Activated CD4-positive, alpha-beta T cell treated with anti-CD3 and anti-CD28 coated beads, Interleukin-2, amount 10 ng/mL, durations not matched to agents 24 days and 14 days (primary cell): ENCODE data around the gene LSM3. TPM values are rescaled to one million over a fixed set of nuclear protein-coding genes. Genes with fewer than 3 reads are reported as not detected.

Experiments used
- DNase-seq: peaks from one replicate; pipeline ENCODE4 v3.0.0; 2022
- H3K27ac Mint-ChIP-seq: one replicate; pipeline ENCODE4 v1.8.0; 2022; ENCODE audit warnings: mild to moderate bottlenecking, mixed read lengths
- H3K27me3 Mint-ChIP-seq: one replicate; pipeline ENCODE4 v1.8.0; 2022; ENCODE audit warnings: mixed read lengths
- H3K36me3 Mint-ChIP-seq: one replicate; pipeline ENCODE4 v1.8.0; 2022; ENCODE audit warnings: low read depth, mild to moderate bottlenecking, mixed read lengths
- H3K4me1 Mint-ChIP-seq: one replicate; pipeline ENCODE4 v1.8.0; 2021; ENCODE audit warnings: mixed read lengths
- H3K4me3 Mint-ChIP-seq: one replicate; pipeline ENCODE4 v1.8.0; 2022; ENCODE audit warnings: mild to moderate bottlenecking, moderate library complexity, mixed read lengths
- H3K9me3 Mint-ChIP-seq: one replicate; pipeline ENCODE4 v1.8.0; 2021; ENCODE audit warnings: mixed read lengths
- intact Hi-C: fragments of 100-400 bp; cut with micrococcal nuclease; formaldehyde crosslinking; loops from one replicate; pipeline ENCODE4 v1.15.1; 2023
- total RNA-seq: library from RNA; stranded (reverse); gene quantifications from 2 replicates; pipeline ENCODE4 v1.2.3, GENCODE V29; 2022

Gene LSM3
- total RNA-seq, 1 donor from 2014 or later, result 17.4 TPM

DNA sequence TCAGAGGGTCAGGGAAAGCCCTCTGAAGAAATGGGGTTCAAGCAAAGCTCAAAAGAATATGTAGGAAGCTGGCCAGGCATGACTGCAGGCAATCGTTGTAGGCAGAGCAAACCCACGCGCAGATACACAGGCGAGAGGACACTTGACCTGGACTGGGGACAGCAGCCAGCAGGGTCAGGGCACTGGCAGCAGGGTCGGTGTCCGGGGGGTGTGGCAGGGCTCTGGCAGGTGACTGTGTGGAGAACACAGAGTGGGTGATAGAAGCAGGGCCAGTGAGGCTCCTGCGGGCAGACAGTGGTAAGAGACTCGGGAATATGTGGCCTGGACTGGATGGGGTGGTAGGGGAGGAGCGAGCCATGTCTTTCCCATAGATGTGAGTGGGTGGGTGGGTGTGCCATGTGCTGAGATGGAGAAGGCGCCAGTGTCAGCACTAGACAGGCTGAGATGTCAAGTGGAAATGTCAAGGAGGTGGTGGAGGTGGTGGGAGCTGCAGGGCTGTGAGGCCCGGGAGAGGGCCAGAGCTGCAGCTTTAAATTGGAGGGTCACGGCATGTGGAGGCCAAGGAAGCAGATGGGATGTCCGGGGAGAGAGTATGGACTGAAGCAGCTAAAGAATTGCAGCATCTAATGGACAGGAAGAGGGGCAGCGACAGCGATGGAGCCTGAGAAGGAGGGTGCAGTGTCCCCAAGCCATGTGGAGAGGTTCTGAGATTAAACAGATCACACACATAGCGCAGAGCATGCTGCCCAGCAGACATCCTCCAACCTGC, 40.3 kb upstream of the LSM3 start:
- intact Hi-C loops, result no loop called here
- Mint-ChIP-seq H3K36me3 (peaks cover 57% of the 10 kb centered on the region), H3K27ac (no peak overlapping the region)

DNA sequence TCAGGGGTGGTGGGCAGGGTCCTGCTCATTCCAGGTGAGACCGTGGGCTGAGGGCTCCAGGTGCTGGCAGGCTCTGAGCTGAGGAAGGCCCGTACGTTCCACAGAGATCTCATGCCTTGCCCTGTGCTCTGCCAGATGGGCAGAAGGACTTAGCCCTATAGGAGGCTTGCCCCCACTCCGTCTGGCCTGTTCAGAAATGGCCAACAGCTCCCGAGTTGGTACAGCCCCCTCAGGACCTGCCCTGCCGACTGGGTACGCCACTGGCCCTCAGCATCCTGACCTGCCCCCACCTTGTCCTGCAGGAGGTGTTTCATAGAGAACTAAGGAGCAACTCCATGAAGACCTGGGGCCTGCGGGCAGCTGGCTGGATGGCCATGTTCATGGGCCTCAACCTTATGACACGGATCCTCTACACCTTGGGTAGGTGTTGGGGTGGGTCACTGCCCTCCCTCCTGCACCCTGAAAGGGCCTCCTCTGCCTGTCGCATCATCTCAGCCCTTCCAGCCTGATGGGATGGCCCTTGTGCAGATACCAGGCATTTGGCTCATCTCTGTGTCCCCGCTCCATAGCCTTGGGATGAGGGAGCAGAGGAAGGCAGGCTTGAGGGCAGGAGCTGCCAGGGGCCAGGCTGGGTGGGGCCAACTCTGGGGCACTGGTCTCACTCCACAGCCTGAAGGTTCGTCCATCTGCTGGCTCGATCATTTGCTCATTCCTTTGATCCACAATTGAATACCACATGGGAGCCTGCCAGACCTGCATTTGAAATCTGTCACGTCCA, 39.5 kb upstream of the LSM3 start:
- Mint-ChIP-seq H3K9me3 (no peaks in the 10 kb centered on the region), H3K36me3 (peaks cover 51% of the 10 kb centered on the region), H3K27ac (no peak overlapping the region), H3K27me3 (no peaks in the 10 kb centered on the region), H3K4me3 (no peak overlapping the region), H3K4me1 (peaks cover 19% of the 10 kb centered on the region)
- intact Hi-C loops, result no loop called here
- DNase-seq, result no peak

More for the DNA sequence above, 40.3 kb upstream of the LSM3 start:
- no peak overlapping the region for H3K4me3 Mint-ChIP-seq
- DNase-seq, result no peak
- H3K27me3 Mint-ChIP-seq, result no peaks in the 10 kb centered on the region
- peaks cover 18% of the 10 kb centered on the region for H3K4me1 Mint-ChIP-seq
- H3K9me3 Mint-ChIP-seq, result no peaks in the 10 kb centered on the region

DNA sequence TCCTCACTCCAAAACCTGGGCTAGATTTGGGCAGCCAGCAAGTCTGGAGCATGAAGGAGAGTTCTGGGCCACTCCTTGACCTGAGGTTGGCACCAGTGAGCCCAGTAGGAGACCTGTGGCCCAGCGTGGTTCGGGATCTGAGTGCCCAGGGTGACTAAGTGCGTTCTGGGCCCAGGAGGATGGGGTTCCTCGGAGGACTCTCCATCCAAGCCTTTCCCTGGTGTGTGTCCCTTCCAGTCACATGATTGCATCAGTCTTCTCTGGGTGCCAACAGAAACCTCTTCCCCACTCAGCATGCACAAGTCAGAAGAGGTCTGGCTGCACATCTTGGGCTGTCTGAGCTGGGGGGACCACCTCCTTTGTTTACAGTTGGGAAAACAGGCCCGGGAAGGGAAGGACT, 38.8 kb upstream of the LSM3 start:
- intact Hi-C loops, result loop anchor here (5.0 kb wide), 1 partner anchor 293 kb away; no protein-coding TSS in a partner anchor
- Mint-ChIP-seq H3K4me3 (no peak overlapping the region), H3K27me3 (no peaks in the 10 kb centered on the region), H3K27ac (no peak overlapping the region), H3K9me3 (no peaks in the 10 kb centered on the region), H3K4me1 (peaks cover 25% of the 10 kb centered on the region), H3K36me3 (peaks cover 52% of the 10 kb centered on the region)
- DNase-seq, result no peak

DNA sequence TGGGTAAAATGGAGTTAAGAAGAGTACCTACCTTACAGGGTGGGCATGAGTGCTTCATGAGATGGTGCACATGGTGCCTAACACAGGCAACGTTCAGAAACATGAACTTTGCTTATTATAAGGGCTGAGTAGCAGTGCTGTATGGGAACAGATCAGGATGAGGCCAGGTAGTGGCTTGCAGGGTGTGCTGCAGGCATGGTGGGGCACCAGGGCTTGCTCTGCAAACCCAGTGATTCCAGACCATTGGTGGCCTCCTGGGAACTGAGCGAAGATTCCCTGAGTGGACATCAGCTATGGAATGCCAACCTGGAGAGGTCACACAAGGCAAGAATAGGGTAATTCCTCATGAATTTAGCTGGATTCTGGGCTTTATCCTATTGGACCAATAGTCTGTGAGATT, 37.9 kb upstream of the LSM3 start:
- peaks cover 30% of the 10 kb centered on the region for H3K4me1 Mint-ChIP-seq
- no peaks in the 10 kb centered on the region for H3K9me3 Mint-ChIP-seq
- DNase-seq, result no peak
- no peak overlapping the region for H3K4me3 Mint-ChIP-seq
- no peaks in the 10 kb centered on the region for H3K27me3 Mint-ChIP-seq
- intact Hi-C loops, result loop anchor here (5.0 kb wide), 1 partner anchor 292 kb away; no protein-coding TSS in a partner anchor
- no peak overlapping the region for H3K27ac Mint-ChIP-seq
- peaks cover 49% of the 10 kb centered on the region for H3K36me3 Mint-ChIP-seq

DNA sequence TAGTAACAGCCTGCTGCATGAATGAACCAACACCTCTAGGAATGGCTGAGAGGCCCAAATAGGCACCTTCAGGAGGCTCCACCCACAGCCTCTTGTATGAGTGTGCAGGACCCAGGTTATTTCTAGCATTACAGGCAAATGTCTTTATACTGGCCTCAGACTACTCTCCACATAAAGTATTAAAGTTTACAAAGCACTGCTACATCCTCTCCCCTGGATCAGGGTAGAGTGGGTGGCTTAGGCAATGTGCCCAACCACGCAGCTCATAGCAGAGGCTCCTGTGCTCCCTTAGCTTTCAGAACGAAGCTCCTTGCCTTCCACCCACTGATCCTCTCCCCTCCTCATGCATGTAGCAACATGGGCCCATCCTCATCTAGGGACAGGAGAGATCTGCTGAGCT, 37.5 kb upstream of the LSM3 start:
- Mint-ChIP-seq H3K36me3 (peaks cover 48% of the 10 kb centered on the region), H3K9me3 (no peaks in the 10 kb centered on the region), H3K27ac (peak overlapping the region; percentile 90), H3K4me1 (peaks cover 30% of the 10 kb centered on the region), H3K27me3 (no peaks in the 10 kb centered on the region), H3K4me3 (no peak overlapping the region)
- DNase-seq, result no peak
- intact Hi-C loops, result loop anchor here (5.0 kb wide), 1 partner anchor 291 kb away; no protein-coding TSS in a partner anchor

DNA sequence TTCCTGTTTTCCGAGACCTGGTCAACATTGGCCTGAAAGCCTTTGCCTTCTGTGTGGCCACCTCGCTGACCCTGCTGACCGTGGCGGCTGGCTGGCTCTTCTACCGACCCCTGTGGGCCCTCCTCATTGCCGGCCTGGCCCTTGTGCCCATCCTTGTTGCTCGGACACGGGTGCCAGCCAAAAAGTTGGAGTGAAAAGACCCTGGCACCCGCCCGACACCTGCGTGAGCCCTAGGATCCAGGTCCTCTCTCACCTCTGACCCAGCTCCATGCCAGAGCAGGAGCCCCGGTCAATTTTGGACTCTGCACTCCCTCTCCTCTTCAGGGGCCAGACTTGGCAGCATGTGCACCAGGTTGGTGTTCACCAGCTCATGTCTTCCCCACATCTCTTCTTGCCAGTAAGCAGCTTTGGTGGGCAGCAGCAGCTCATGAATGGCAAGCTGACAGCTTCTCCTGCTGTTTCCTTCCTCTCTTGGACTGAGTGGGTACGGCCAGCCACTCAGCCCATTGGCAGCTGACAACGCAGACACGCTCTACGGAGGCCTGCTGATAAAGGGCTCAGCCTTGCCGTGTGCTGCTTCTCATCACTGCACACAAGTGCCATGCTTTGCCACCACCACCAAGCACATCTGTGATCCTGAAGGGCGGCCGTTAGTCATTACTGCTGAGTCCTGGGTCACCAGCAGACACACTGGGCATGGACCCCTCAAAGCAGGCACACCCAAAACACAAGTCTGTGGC, 36.8 kb upstream of the LSM3 start:
- peaks cover 51% of the 10 kb centered on the region for H3K36me3 Mint-ChIP-seq
- no peak overlapping the region for H3K4me3 Mint-ChIP-seq
- H3K27ac Mint-ChIP-seq, result peak overlapping the region; percentile 90
- no peaks in the 10 kb centered on the region for H3K27me3 Mint-ChIP-seq
- no peaks in the 10 kb centered on the region for H3K9me3 Mint-ChIP-seq
- H3K4me1 Mint-ChIP-seq, result peaks cover 30% of the 10 kb centered on the region
- intact Hi-C loops, result loop anchor here (5.0 kb wide), 1 partner anchor 291 kb away; no protein-coding TSS in a partner anchor
- DNase-seq, result no peak

DNA sequence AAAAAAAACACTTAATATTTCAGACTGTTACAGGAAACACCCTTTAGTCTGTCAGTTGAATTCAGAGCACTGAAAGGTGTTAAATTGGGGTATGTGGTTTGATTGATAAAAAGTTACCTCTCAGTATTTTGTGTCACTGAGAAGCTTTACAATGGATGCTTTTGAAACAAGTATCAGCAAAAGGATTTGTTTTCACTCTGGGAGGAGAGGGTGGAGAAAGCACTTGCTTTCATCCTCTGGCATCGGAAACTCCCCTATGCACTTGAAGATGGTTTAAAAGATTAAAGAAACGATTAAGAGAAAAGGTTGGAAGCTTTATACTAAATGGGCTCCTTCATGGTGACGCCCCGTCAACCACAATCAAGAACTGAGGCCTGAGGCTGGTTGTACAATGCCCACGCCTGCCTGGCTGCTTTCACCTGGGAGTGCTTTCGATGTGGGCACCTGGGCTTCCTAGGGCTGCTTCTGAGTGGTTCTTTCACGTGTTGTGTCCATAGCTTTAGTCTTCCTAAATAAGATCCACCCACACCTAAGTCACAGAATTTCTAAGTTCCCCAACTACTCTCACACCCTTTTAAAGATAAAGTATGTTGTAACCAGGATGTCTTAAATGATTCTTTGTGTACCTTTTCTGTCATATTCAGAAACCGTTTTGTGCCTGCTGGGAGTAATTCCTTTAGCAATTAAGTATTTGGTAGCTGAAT, 35.9 kb upstream of the LSM3 start:
- intact Hi-C loops, result loop anchor here (5.0 kb wide), 1 partner anchor 290 kb away; no protein-coding TSS in a partner anchor
- Mint-ChIP-seq H3K36me3 (peaks cover 57% of the 10 kb centered on the region), H3K27me3 (no peaks in the 10 kb centered on the region), H3K4me3 (peak overlapping the region; percentile 47), H3K9me3 (no peaks in the 10 kb centered on the region), H3K27ac (peak overlapping the region; percentile 90), H3K4me1 (peaks cover 30% of the 10 kb centered on the region)
- DNase-seq, result peak; percentile 88

DNA sequence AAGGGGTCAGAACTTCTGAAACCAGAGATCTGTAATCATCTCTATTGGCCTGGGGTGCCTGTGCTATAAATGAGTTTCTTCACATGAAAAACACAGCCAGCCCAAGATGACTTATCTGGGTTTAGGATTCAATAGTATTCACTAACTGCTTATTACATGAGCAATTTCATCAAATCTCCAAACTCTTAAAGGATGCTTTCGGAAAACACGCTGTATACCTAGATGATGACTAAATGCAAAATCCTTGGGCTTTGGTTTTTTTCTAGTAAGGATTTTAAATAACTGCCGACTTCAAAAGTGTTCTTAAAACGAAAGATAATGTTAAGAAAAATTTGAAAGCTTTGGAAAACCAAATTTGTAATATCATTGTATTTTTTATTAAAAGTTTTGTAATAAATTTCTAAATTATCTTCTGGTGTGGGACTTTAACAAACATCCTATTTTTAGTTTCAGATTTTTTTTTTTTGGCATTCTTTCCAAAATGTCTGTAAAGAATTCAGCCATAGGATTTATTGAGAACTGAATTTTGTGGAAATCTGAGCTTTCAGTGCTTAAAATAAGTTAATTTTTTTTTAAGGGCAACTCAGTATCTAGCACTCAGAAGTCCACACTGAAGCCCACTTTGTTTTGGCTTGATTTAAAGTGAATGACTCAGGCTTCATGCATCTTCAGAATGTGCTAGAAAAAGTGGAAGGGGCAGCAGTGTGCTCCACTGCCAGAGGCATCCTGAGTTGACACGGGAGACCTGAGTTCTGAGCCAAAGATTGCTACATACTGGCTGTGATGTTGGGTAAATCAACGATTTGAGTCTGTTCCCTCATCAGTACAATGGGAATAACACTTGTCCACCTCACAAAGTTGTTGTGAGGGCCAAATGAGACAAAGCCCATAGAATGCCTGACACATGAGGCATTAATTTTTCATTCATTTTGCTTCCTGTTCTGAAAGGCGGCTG, 35.1 kb upstream of the LSM3 start:
- Mint-ChIP-seq H3K4me1 (peaks cover 30% of the 10 kb centered on the region), H3K36me3 (peaks cover 55% of the 10 kb centered on the region), H3K27me3 (no peaks in the 10 kb centered on the region), H3K9me3 (no peaks in the 10 kb centered on the region), H3K4me3 (peak overlapping the region; percentile 47), H3K27ac (peak overlapping the region; percentile 94)
- intact Hi-C loops, result loop anchor here (1.0 to 5.0 kb wide), 4 partner anchors 18 to 289 kb away; partner anchors contain the start of genes LSM3, TMEM43 and XPC
- no peak for DNase-seq

DNA sequence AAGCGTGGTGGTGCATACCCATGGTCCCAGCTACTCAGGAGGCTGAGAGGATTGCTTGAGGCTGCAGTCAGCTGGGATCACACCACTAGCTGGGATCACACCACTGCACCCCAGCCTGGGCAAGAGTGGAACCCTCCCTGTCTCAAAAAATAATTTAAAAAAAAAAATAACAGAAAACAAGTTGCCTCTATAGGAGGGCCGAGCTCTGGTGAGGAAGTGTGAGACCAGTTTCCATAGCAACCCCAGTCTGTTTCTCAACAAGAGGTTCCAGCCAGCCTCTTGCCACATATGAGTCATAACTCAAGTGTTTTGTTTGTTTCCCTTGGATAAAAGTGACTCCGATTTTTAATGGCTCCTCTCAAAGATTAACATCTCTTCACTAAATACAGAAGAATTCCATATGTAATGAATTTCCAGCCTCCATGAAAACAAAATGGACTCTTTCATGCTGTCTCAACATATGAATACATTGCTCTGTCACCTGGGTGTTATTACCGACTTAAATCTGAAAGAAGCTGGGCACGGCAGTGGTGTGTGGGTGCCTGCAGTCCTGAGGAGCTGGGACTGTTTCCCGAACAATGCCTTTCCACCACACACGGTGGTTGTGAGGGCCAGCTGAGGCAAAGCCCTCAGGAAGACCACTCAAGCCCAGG, 34.1 kb upstream of the LSM3 start:
- Mint-ChIP-seq H3K27ac (peak overlapping the region; percentile 94), H3K27me3 (no peaks in the 10 kb centered on the region), H3K4me3 (peak overlapping the region; percentile 78), H3K36me3 (peaks cover 55% of the 10 kb centered on the region), H3K4me1 (peaks cover 30% of the 10 kb centered on the region), H3K9me3 (no peaks in the 10 kb centered on the region)
- DNase-seq, result peak; percentile 93
- intact Hi-C loops, result loop anchor here (1.0 to 5.0 kb wide), 4 partner anchors 19 to 288 kb away; partner anchors contain the start of genes LSM3, TMEM43 and XPC

DNA sequence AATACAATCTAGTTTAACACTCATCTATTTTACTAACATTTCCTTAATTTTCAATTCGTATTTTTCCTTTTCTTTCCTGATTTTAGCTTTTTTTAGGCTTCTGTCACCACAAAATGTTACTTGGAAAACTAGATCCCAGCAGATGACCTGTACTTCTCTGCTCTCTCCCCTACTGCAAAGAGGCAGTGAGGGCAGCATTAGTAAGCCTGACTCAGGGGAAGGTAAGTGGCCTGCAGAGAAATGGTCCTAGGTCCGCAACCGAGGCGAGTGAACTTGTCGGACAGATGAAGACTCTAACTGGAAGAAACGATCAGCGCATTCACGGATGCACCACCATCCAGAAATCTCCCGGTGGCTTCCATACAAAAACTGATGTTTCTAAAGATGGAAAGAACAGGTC, 33.4 kb upstream of the LSM3 start:
- intact Hi-C loops, result no loop called here
- Mint-ChIP-seq H3K27me3 (no peaks in the 10 kb centered on the region), H3K36me3 (peaks cover 53% of the 10 kb centered on the region), H3K9me3 (no peaks in the 10 kb centered on the region), H3K4me3 (peak overlapping the region; percentile 49), H3K4me1 (peaks cover 30% of the 10 kb centered on the region), H3K27ac (peak overlapping the region; percentile 84)
- DNase-seq, result no peak

DNA sequence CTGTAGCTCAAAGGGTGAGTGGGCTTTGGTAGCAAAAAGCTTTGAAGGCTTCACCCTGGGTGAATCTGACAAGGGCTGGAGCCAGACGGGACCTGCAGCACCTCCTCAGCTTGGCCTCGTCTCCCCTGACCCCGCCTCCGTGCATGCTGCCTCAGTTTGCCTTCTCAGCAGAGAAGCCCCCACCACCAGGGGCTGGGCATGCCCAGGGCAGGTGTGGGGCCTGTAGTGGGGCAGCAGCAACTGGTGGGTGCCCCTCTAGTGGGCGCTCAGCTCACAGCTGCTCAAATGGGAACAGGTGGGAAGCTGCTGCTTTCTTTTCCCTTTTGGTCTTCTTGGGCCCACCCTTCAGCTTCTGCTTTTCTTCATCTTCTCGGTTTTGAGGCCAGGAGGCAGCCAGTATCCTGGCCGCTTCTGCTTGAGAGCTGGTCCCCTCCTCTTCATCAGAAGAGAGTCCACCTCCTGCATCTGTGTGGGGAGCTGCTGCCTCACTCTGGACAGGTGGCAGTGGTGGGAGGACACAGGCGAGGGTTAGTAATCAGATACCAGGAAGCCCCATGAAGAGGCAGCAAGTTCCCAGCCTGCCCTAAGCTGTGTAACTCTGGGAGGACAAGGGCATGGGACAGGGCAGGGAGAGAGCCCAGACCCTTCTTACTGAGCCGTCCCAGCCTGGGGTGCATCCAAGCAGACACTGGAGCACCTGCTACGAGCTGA, 32.8 kb upstream of the LSM3 start:
- Mint-ChIP-seq H3K4me3 (no peak overlapping the region), H3K9me3 (no peaks in the 10 kb centered on the region), H3K27me3 (no peaks in the 10 kb centered on the region), H3K36me3 (peaks cover 49% of the 10 kb centered on the region), H3K27ac (peak overlapping the region; percentile 84), H3K4me1 (peaks cover 30% of the 10 kb centered on the region)
- DNase-seq, result no peak
- intact Hi-C loops, result no loop called here
